CD4-positive, alpha-beta T cell treated with Interleukin-10 for 1 hour (primary cell): ENCODE measurements around the gene FXYD6.
"Not testable (repeated sequence)": the region's sequence is repeated elsewhere in the genome, so short reads cannot be mapped to it uniquely, and the experiment has no call there.

Source experiments
- DNase-seq: peaks from one replicate; pipeline ENCODE4 v3.0.0-alpha.2; 2020

FXYD6 gene

DNA sequence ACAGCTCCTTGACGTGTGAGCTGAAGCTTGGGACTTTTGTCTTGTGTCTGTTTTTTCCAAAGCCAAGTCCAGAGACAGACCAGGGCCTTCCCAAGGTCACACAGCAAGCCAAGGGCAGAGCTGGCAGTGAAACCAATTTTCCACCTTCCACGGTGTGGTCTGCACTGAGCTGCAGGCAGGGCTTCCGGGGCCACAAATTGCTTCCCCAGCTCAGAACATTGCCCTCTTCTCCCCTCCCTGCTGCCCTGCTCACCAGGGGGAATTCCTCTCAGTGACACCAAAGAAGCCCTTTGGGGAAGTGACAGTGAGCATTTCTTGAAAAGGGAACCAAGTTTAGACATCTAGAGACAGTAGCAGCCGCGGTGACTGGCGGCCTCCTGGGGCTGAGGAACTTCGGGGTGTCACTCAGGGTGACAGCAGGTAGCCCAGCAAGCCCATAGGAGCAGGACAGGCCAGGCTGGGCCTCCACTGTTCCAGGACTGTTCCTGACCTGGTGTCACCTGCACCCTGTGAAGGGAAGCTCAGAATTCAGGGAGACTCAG lies 61.1 kb downstream of the FXYD6 start:
- peak; percentile 91 for DNase-seq

DNA sequence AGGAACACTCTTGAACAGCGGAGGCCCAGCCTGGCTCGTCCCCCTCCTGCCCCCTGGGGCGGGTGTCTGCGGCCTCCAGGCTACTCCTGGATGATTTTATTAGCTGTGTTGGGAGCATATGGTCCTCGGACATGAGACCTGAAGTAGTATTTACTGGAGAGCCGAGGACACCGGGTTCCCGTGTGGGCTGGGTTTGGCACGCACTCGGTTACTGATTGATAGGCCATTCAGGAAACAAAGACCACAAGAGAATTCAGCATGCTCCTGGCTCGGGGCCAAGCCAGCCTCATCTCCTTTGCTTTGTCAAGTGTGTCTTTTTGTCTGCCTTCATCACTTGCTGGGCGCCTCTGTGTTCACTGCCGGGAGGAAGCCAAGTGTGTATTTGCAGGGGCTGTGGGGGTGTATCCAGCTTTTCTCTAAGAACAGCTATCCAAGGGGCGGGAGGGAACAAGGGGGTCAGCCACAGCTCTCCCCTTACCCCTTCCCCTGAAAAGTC lies 61.6 kb downstream of the FXYD6 start:
- DNase-seq: peak; percentile 88

DNA sequence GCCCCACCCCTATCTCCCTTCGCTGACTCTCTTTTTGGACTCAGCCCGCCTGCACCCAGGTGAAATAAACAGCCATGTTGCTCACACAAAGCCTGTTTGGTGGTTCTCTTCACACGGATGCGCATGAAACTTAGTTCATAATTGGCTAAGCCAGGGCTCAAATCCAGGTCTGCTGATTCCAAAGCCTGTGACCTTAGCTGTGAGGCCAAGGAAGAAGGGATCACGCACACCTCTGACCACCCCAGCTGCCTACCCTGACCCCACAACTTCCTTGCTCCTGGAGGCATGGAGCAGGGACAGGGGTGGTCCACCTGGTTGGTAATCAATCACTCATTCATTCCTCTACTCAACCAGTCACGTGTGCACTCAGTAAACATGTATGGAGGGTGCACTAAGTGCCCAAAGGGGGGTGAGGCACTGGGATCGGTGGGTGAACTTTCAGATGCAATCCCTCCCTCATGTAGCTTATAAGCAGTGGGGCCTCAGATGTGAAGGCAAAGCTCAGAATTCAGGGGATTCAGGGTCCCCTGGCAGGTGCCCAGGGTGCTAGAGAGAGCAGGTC lies 62.2 kb downstream of the FXYD6 start:
- DNase-seq: no peak

GRCh38 chr11:117810056-117810451 lies 66.4 kb downstream of the FXYD6 start:
- DNase-seq: not testable (repeated sequence)

DNA sequence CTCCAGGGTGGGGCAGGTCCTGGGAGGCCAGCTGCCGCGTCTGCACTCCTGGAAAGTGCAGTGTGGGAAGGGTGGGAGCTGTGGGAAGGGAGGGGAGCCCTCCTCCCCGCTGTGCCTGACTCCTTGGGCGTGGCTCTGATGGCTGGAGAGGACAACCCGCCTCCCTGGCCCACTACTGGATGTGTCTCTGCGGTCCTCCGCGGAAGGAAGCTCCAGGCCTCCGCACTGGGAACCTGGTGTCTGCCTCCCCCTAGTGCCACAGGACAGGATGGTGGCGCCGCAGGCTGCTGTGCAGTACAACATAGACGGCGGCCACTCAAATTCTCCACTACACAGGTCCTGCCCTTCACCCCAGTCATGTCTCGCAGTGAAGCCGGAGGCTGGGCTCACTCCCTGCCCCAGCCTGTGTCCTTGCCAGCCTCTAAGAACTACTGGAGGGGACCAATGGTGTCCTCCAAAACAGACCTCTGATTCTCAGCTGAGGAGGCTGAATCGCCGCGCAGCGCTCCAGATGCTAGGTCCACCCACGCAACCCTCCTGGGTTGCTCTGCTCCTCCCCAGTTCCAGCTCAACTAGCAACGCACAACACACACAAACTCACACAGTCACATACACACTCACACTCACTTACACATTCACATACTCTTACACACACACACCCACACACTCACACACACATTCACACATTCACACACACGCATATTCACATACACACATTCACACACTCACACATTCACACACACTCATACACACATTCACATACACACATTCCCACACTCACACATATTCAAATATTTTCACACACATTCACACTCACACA lies 67.0 kb downstream of the FXYD6 start:
- peak; percentile 54 for DNase-seq

DNA sequence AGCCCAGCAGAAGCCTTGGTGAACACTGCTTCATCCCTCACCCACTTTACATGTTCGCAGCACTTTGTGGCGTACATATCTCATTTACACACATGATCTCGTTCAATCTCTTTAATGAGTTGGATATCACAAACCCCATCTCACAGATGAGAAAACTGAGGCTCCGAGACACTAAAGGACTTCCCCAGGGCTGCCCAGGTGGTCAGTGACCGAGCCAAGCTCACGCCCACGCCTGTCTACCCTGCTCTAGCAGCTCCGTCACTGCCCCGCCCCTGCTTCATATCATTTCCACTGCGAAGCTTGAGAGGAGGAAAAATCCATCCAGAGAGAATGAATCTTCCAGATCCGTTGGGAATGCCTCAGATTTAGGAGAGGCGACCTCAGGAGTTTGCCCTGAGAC lies 67.7 kb downstream of the FXYD6 start:
- DNase-seq: no peak

GRCh38 chr11:117807482-117808327 lies 68.8 kb downstream of the FXYD6 start:
- peak; percentile 80 for DNase-seq

DNA sequence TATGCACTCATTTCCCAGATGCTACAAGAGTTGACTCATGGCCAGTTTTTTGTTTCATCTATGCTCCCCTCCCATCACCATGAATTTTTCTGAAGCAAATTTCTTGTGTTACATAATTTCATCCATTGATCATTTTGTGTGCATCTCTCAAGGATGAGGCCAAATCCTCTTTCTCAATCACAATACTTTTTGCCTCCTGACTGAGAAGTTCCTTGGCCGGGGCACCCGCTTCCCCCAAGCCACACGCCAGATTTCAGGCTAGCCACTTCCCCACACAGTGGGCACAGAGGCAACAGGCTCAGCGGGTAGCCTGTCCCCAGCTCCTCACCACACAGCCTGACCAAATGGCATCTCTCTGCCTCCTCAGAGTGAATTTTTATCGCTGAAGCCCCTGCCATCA lies 69.6 kb downstream of the FXYD6 start:
- DNase-seq: no peak

GRCh38 chr11:117805045-117805444 lies 71.4 kb downstream of the FXYD6 start:
- no peak for DNase-seq

- no peak for DNase-seq
These were observed 72.6 kb downstream of the FXYD6 start for GRCh38 chr11:117803896-117804295.

- DNase-seq: no peak
These were observed 76.8 kb downstream of the FXYD6 start for GRCh38 chr11:117799634-117800033.

- peak; percentile 42 for DNase-seq
These were observed 79.5 kb downstream of the FXYD6 start, which contains the start of gene DSCAML1 for GRCh38 chr11:117796872-117797529. TSS of gene DSCAML1 (minus strand) at chr11:117797216. CDS start at chr11:117797079, 137 bp downstream.

DNA sequence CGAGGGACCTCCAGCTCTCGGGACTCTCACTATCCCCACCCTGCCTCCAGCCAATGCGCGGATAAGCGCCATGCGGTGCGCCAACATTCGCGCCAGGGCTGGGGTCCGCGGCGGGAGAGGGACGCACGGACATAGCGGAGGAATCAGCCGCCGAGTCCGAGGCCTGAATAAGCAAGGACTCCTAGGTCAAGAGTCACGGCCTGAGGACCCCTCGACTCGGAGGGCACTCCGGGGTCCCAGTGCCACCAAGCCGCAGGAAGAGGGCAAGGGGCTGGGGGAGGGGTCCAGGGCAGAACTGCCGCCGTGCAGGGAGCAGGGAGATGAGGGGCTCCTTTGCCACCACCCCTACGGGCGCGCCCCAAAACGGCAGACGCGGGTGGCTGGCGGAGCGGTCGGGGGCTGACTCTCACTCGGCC lies 80.0 kb downstream of the FXYD6 start:
- DNase-seq: no peak

DNA sequence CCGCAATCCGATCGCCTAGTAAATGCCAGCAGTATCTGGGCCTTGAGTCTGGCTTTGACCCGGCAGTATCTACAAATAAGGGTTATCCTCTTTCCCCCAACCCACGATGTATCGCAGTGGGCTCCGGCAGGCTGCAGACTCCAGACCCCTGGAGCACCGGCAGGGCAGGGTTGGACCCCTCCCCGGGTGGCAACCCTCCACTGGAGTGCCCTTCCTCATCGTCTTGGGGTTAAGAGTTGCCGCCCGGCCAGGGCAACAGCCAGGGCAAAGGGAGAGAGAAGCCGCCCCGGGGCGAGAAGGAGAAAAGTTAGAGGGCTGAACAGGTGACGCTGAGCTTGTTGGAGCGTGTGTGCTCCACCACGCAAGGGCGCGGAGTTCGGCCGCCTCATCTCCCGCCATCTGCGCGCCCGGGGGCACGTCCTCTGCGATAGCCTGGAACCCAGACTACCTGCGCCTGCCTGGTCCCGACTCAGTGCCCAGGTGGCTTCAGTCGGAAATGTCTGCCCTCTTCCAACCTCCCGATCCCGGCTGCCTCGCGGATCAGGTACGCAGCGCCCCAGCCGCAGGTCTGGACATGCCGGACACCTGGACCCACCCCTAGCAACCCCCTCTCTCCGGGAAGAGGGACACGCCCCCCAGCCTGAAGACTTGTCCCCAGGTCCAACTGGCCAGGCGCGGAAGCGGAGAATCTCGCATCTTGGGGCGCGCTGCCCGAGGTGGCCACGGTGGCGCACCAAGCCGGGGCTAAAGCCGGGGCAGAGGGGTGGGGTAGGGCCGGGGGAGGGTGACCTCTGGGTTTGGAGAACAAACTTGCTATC lies 80.6 kb downstream of the FXYD6 start:
- DNase-seq: no peak

- no peak for DNase-seq
These were observed 81.5 kb downstream of the FXYD6 start for GRCh38 chr11:117794772-117795629.

DNA sequence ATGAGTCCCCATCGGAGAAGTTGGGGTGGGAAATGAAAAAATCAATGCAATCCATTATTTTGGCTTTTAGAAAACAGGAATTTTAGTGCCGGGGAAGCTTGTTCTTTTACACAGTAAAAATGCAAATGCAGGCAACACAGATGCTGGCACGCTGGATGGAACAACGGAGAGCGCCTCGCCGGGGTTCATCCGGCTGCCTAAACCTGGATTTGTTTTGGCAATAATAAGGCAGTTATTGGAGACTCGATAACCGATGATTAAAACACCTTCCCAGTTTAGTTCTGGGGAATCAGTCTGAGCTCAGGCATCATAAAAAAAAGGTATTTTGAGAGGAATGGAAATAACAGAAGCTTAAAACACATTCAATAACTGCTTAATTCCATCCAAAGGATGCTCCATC lies 82.3 kb downstream of the FXYD6 start:
- no peak for DNase-seq

- DNase-seq: no peak
These were observed 82.9 kb downstream of the FXYD6 start for GRCh38 chr11:117793583-117793982.

DNA sequence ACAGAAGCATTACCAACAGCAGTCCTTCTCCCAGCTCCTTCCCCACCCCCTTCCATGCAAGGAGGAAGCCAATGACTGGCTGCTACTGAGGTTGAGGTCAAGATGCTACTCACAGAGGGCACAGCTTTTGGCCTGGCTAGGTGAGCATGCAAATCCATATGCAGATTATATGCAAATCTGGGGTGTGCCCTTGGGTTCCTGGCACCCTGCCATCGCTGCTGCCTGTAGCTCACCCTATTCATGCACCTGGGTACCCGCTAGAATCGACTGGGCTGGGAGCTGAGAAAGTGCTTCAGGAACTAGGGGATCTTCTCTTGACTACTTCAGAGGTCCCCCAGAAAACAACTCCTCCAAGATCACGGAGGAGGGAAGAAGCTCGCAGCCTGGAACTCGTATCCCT lies 83.5 kb downstream of the FXYD6 start:
- no peak for DNase-seq

DNA sequence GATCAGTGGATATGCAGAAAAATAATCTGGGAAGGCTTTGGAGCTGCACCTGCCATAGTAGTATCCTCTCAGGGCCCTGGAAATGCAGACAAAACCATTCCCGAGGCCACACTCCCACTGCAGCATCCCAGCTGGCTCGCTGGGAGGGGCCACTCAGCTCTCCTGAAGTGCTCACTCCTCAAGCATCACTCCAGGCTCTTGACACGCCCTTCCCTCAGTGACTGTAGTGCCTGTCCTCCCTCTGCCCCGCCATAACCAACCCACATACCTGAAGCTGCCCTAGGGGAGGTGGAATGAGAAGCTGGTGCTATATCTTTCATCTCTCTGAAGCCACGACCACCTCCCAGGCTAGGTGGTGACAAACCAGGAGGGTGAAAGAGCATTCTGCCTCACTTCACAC lies 84.2 kb downstream of the FXYD6 start:
- no peak for DNase-seq

- DNase-seq: no peak
These were observed 86.2 kb downstream of the FXYD6 start for GRCh38 chr11:117790279-117790678.

DNA sequence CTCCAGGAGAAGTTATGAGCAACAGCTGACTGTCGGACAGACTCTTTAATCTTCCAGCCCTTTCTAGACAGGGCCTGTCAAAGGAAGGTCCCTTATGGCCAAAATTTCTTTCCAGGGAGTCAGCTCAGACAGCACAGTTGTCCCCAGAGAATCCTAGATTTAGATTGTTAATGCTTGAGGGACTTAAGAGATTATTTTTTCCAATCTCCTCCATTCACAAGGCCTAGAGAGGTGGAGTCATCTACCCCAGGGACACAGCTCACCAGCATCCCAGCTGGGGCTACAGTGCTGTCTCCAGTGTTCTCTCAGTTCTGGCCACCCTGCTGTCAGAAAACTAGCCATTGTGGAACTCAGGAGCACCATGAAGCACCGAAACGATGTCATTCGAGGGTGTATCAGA lies 87.2 kb downstream of the FXYD6 start:
- DNase-seq: no peak
